Endodermal cell (in vitro differentiated cells): Measurements from ENCODE around the gene CPEB3. TPM values are rescaled to one million over a fixed set of nuclear protein-coding genes. Genes with fewer than 3 reads are reported as not detected.

Source experiments
- DNase-seq: peaks from one replicate; pipeline ENCODE4 v3.0.0-alpha.2; 2017
- H3K27ac ChIP-seq: 2 replicates; pipeline ENCODE4 v1.5.1; 2013; ENCODE audit warnings: mild to moderate bottlenecking, low read depth, low read length, moderate library complexity
- H3K27me3 ChIP-seq: 2 replicates; pipeline ENCODE4 v1.6.1; 2013; ENCODE audit warnings: mild to moderate bottlenecking, low read length, moderate library complexity; ENCODE audit not compliant: insufficient read depth, control insufficient read depth, poor library complexity, severe bottlenecking
- H3K36me3 ChIP-seq: 2 replicates; pipeline ENCODE4 v1.7.0; 2013; ENCODE audit warnings: mild to moderate bottlenecking, low read length, moderate library complexity; ENCODE audit not compliant: control insufficient read depth, insufficient read depth
- H3K4me1 ChIP-seq: one replicate; pipeline ENCODE4 v1.7.0; 2013; ENCODE audit warnings: low read length; ENCODE audit not compliant: control insufficient read depth, insufficient read depth
- H3K4me3 ChIP-seq: 2 replicates; pipeline ENCODE4 v1.5.1; 2013; ENCODE audit warnings: mild to moderate bottlenecking, low read length, moderate library complexity
- H3K9ac ChIP-seq: 2 replicates; pipeline ENCODE4 v1.6.1; 2013; ENCODE audit warnings: mild to moderate bottlenecking, low read length, moderate library complexity; ENCODE audit not compliant: poor library complexity, severe bottlenecking; ENCODE audit errors: extremely low read depth
- H3K9me3 ChIP-seq: 2 replicates; pipeline ENCODE4 v1.6.1; 2013; ENCODE audit warnings: mild to moderate bottlenecking, low read length, moderate library complexity; ENCODE audit not compliant: control insufficient read depth
- H3K27ac Mint-ChIP-seq: 2 replicates; pipeline ENCODE4 v1.8.0; 2020; ENCODE audit warnings: mixed read lengths
- H3K27me3 Mint-ChIP-seq: 2 replicates; pipeline ENCODE4 v1.8.0; 2021; ENCODE audit warnings: mild to moderate bottlenecking, mixed read lengths; ENCODE audit not compliant: insufficient read depth
- H3K36me3 Mint-ChIP-seq: 2 replicates; pipeline ENCODE4 v1.8.0; 2020; ENCODE audit warnings: low read depth, mixed read lengths
- H3K4me1 Mint-ChIP-seq: 2 replicates; pipeline ENCODE4 v1.8.0; 2020; ENCODE audit warnings: mixed read lengths
- H3K4me3 Mint-ChIP-seq: 2 replicates; pipeline ENCODE4 v1.8.0; 2020; ENCODE audit warnings: mild to moderate bottlenecking, moderate library complexity, mixed read lengths
- H3K9me3 Mint-ChIP-seq: 2 replicates; pipeline ENCODE4 v1.8.0; 2020; ENCODE audit warnings: mild to moderate bottlenecking, mixed read lengths
- CTCF ChIP-seq: fragments of 200-600 bp; sonication (generic); conservative IDR thresholded peaks from 2 replicates; pipeline ENCODE4 v1.5.0; 2021; ENCODE audit warnings: antibody characterized with exemption, mild to moderate bottlenecking
- WGBS, 2 experiments: methylation state at CpG; one replicate each; pipeline versions ENCODE4 v1.1.5 to v1.1.7; 2013; ENCODE audit warnings: missing lambda C conversion rate in 2 of 2, mixed read lengths in 1 of 2; ENCODE audit not compliant: insufficient coverage in 1 of 2, insufficient read length in 1 of 2; 5-methylcytosine and 5-hydroxymethylcytosine counted together
- total RNA-seq, 2 donors: library from RNA; stranded (reverse); fragmentation: NEBNext Ultra II Directional in 1 of 2; extraction: Animal tissue kit (Norgen Biotek cat#: 25700) in 1 of 2; gene quantifications; 2 replicates in 1 of 2; 3 replicates in 1 of 2; pipeline ENCODE4 v1.2.1, GENCODE V29; 2021

The CPEB3 gene
- total RNA-seq, 2 donors from 2014 or later: 1.1 to 1.3 TPM

GRCh38 chr10:92062273-92062672 lies 228.6 kb downstream of the CPEB3 start:
- TF ChIP-seq CTCF: no peak
- no peaks in the 10 kb centered on the region for H3K36me3 Mint-ChIP-seq
- Histone ChIP-seq H3K4me1 (peaks cover 8% of the 10 kb centered on the region), H3K4me3 (no peak overlapping the region), H3K9ac (no peak overlapping the region), H3K27ac (no peak overlapping the region), H3K27me3 (no peaks in the 10 kb centered on the region), H3K36me3 (no peaks in the 10 kb centered on the region), H3K9me3 (no peaks in the 10 kb centered on the region)
- 100% methylated on average over 1 of the region's 1 CpG; no CpG with 5 or more reads in 1 of the 2 experiments for WGBS, 2 experiments
- H3K9me3 Mint-ChIP-seq: no peaks in the 10 kb centered on the region
- H3K4me3 Mint-ChIP-seq: no peak overlapping the region
- DNase-seq: no peak
- peaks cover 2% of the 10 kb centered on the region for H3K27me3 Mint-ChIP-seq
- H3K27ac Mint-ChIP-seq: no peak overlapping the region
- peaks cover 15% of the 10 kb centered on the region for H3K4me1 Mint-ChIP-seq

GRCh38 chr10:92054807-92055206 lies 236.1 kb downstream of the CPEB3 start:
- Histone ChIP-seq H3K9ac (no peak overlapping the region), H3K36me3 (no peaks in the 10 kb centered on the region), H3K4me3 (no peak overlapping the region), H3K4me1 (no peaks in the 10 kb centered on the region), H3K27me3 (no peaks in the 10 kb centered on the region), H3K27ac (no peak overlapping the region), H3K9me3 (no peaks in the 10 kb centered on the region)
- Mint-ChIP-seq H3K4me3 (no peak overlapping the region), H3K4me1 (peaks cover 4% of the 10 kb centered on the region), H3K27ac (no peak overlapping the region), H3K27me3 (no peaks in the 10 kb centered on the region), H3K36me3 (no peaks in the 10 kb centered on the region), H3K9me3 (no peaks in the 10 kb centered on the region)
- DNase-seq: no peak
- no peak for TF ChIP-seq CTCF

- Histone ChIP-seq H3K9me3 (no peaks in the 10 kb centered on the region), H3K9ac (no peak overlapping the region), H3K4me3 (no peak overlapping the region), H3K36me3 (no peaks in the 10 kb centered on the region), H3K4me1 (no peaks in the 10 kb centered on the region), H3K27me3 (no peaks in the 10 kb centered on the region), H3K27ac (no peak overlapping the region)
- 81 to 88% methylated on average over 4 to 5 of the region's 5 CpGs for WGBS, 2 experiments
- Mint-ChIP-seq H3K36me3 (no peaks in the 10 kb centered on the region), H3K27me3 (no peaks in the 10 kb centered on the region), H3K27ac (no peak overlapping the region), H3K9me3 (no peaks in the 10 kb centered on the region), H3K4me1 (peaks cover 4% of the 10 kb centered on the region), H3K4me3 (no peak overlapping the region)
- no peak for TF ChIP-seq CTCF
- DNase-seq: no peak
Measured at GRCh38 chr10:92052741-92053140, 238.1 kb downstream of the CPEB3 start.
